HCT116 (cell line): ENCODE results near the gene NXPH2. TPM values are rescaled to one million over a fixed set of nuclear protein-coding genes. Genes with fewer than 3 reads are reported as not detected.

ENCODE experiments used
- ATAC-seq: fragments of 200-7000 bp; cut with Tn5 transposase; 2 replicates; pipeline ENCODE4 v1.9.1; 2020; ENCODE audit warnings: mild to moderate bottlenecking, moderate library complexity
- BruUV-seq: library from RNA; stranded (reverse); fragments of 400-500 nt; replicated peaks from 2 replicates; lab custom pipeline; 2021; lab: Mats Ljungman, UMichigan
- CTCF ChIA-PET: fragments of 300-600 bp; sonication (Branson Sonifier 250); formaldehyde crosslinking; loops from one replicate; lab custom pipeline; 2021; ENCODE audit warnings: antibody characterized with exemption; lab: Charles Lee
- POLR2A ChIA-PET: fragments of 300-600, 350-600 bp; sonication (Branson Sonifier 250); formaldehyde crosslinking; loops from one replicate; lab custom pipeline; 2021; ENCODE audit warnings: antibody characterized with exemption; lab: Charles Lee
- RAD21 ChIA-PET, 2 experiments: fragments of 300-600 bp; sonication (Branson Sonifier 250); formaldehyde crosslinking; loops; one replicate each; lab custom pipeline; 2023; ENCODE audit warnings: low total read pairs in 2 of 2; ENCODE audit not compliant: uncharacterized antibody in 2 of 2, unreplicated experiment in 2 of 2, low non-redundant PET in 1 of 2; lab: Charles Lee
- DNase-seq: peaks from one replicate; pipeline ENCODE4 v3.0.0-alpha.2; 2010; ENCODE audit warnings: low read depth, low spot score
- H2AFZ ChIP-seq: fragments of 200-600 bp; shearing (Covaris generic), sonication (generic); 2 replicates; pipeline ENCODE4 v1.6.1; 2017; ENCODE audit warnings: low read depth, mixed run types, mixed read lengths, antibody characterized with exemption, low read length; ENCODE audit not compliant: poor library complexity, severe bottlenecking
- H3K27ac ChIP-seq: 2 replicates; pipeline ENCODE4 v1.5.1; 2012; ENCODE audit warnings: low read depth, low read length
- H3K27me3 ChIP-seq: fragments of 200-600 bp; sonication (generic); 2 replicates; pipeline ENCODE4 v1.6.1; 2016; ENCODE audit warnings: mixed run types, low read length, mixed read lengths; ENCODE audit not compliant: insufficient read depth
- H3K36me3 ChIP-seq, 2 experiments: fragments of 200-500 bp in 1 of 2; fragments of 200-600 bp in 1 of 2; sonication (Bioruptor generic) in 1 of 2; sonication (generic) in 1 of 2; 2 replicates each; pipeline versions ENCODE4 v1.5.1 to v1.6.1; 2014 to 2016; ENCODE audit warnings: low read length in 2 of 2, inconsistent platforms in 1 of 2, mixed read lengths in 1 of 2, mixed run types in 1 of 2; ENCODE audit not compliant: insufficient read depth in 2 of 2, control insufficient read depth in 1 of 2
- H3K4me1 ChIP-seq, 2 experiments: fragments of 200-600 bp in 1 of 2; sonication (generic) in 1 of 2; 2 replicates each; pipeline versions ENCODE4 v1.5.1 to v1.6.1; 2012 to 2017; ENCODE audit warnings: low read length in 2 of 2, inconsistent platforms in 1 of 2, mild to moderate bottlenecking in 1 of 2, mixed read lengths in 1 of 2, mixed run types in 1 of 2, moderate library complexity in 1 of 2; ENCODE audit not compliant: insufficient read depth in 2 of 2, control insufficient read depth in 1 of 2
- H3K4me2 ChIP-seq: fragments of 200-600 bp; sonication (generic); 2 replicates; pipeline ENCODE4 v1.6.1; 2017; ENCODE audit warnings: mixed run types, low read length, mixed read lengths
- H3K4me3 ChIP-seq, 2 experiments: fragments of 200-600 bp in 1 of 2; sonication (generic) in 1 of 2; replicated peaks in 1 of 2; 2 replicates each; pipeline ENCODE4 v1.5.1; 2011 to 2016; ENCODE audit warnings: low read length in 2 of 2, control low read depth in 1 of 2, low read depth in 1 of 2, mild to moderate bottlenecking in 1 of 2, mixed read lengths in 1 of 2, mixed run types in 1 of 2
- H3K79me2 ChIP-seq: fragments of 200-600 bp; sonication (generic); 2 replicates; pipeline ENCODE4 v1.6.1; 2017; ENCODE audit warnings: mild to moderate bottlenecking, mixed run types, low read length, moderate library complexity, mixed read lengths; ENCODE audit not compliant: insufficient read depth
- H3K9ac ChIP-seq: fragments of 200-600 bp; sonication (generic); 2 replicates; pipeline ENCODE4 v1.6.1; 2016; ENCODE audit warnings: low read length, mixed read lengths
- H3K9me2 ChIP-seq: fragments of 200-600 bp; sonication (generic), shearing (Covaris generic); 2 replicates; pipeline ENCODE4 v1.6.1; 2017; ENCODE audit warnings: mixed run types, mild to moderate bottlenecking, moderate library complexity; ENCODE audit not compliant: insufficient read depth
- H3K9me3 ChIP-seq, 2 experiments: fragments of 200-500 bp in 1 of 2; fragments of 200-600 bp in 1 of 2; sonication (Bioruptor generic) in 1 of 2; sonication (generic) in 1 of 2; 2 replicates each; pipeline ENCODE4 v1.6.1; 2014 to 2017; ENCODE audit warnings: low read length in 2 of 2, mixed read lengths in 2 of 2, inconsistent platforms in 1 of 2, low read depth in 1 of 2, mild to moderate bottlenecking in 1 of 2, mixed run types in 1 of 2, moderate library complexity in 1 of 2; ENCODE audit not compliant: control insufficient read depth in 1 of 2, insufficient read depth in 1 of 2
- H4K20me1 ChIP-seq: fragments of 200-600 bp; sonication (generic), shearing (Covaris generic); 2 replicates; pipeline ENCODE4 v1.6.1; 2017; ENCODE audit warnings: mixed run types, mild to moderate bottlenecking, moderate library complexity; ENCODE audit not compliant: insufficient read depth
- EGR1 ChIP-seq: IDR thresholded peaks from 2 replicates; pipeline ENCODE4 v1.6.1; 2012; ENCODE audit warnings: low read depth
- ELF1 ChIP-seq: IDR thresholded peaks from 2 replicates; pipeline ENCODE4 v1.6.1; 2012; ENCODE audit warnings: low read depth, borderline replicate concordance
- FOSL1 ChIP-seq: IDR thresholded peaks from 2 replicates; pipeline ENCODE4 v1.6.1; 2012; ENCODE audit warnings: low read depth
- JUND ChIP-seq: IDR thresholded peaks from 2 replicates; pipeline ENCODE4 v1.6.1; 2012
- MAX ChIP-seq: IDR thresholded peaks from 2 replicates; pipeline ENCODE4 v1.6.1; 2012
- POLR2A ChIP-seq: IDR thresholded peaks from 2 replicates; pipeline ENCODE4 v1.7.0; 2011; ENCODE audit warnings: borderline replicate concordance; ENCODE audit not compliant: insufficient read depth, insufficient read length; ENCODE audit errors: extremely low read depth
- SP1 ChIP-seq: IDR thresholded peaks from 2 replicates; pipeline ENCODE4 v1.6.1; 2012; ENCODE audit warnings: low read depth
- SRF ChIP-seq: IDR thresholded peaks from 2 replicates; pipeline ENCODE4 v1.6.1; 2012; ENCODE audit warnings: low read depth
- TCF7L2 ChIP-seq: IDR thresholded peaks from 2 replicates; pipeline ENCODE4 v1.7.0; 2011; ENCODE audit warnings: borderline replicate concordance, inconsistent platforms; ENCODE audit not compliant: insufficient read depth, insufficient read length; ENCODE audit errors: extremely low read depth
- YY1 ChIP-seq: IDR thresholded peaks from 2 replicates; pipeline ENCODE4 v1.6.1; 2011; ENCODE audit warnings: low read length, low read depth, moderate library complexity, mild to moderate bottlenecking; ENCODE audit not compliant: insufficient replicate concordance; ENCODE audit errors: extremely low read depth
- ZBTB33 ChIP-seq: IDR thresholded peaks from 2 replicates; pipeline ENCODE4 v1.6.1; 2011; ENCODE audit warnings: mild to moderate bottlenecking, low read length, moderate library complexity; ENCODE audit not compliant: insufficient replicate concordance; ENCODE audit errors: extremely low read depth
- ZFX ChIP-seq: fragments of 450-650 bp; IDR thresholded peaks from 2 replicates; pipeline ENCODE4 v1.6.1; 2017
- ZNF274 ChIP-seq: fragments of 200-500 bp; sonication (Bioruptor generic); IDR thresholded peaks from 2 replicates; pipeline ENCODE4 v1.6.1; 2014; ENCODE audit warnings: mild to moderate bottlenecking, low read depth, low read length, inconsistent platforms
- intact Hi-C: fragments of 100-400 bp; cut with micrococcal nuclease; formaldehyde crosslinking; loops from 2 replicates; pipeline ENCODE4 v1.10.0; 2022
- total RNA-seq: library from RNA; stranded (reverse); gene quantifications from one replicate; pipeline ENCODE4 v1.2.1, GENCODE V29; 2021; ENCODE audit not compliant: unreplicated experiment

The NXPH2 gene
- total RNA-seq, 1 experiment from 2014 or later = not detected

DNA sequence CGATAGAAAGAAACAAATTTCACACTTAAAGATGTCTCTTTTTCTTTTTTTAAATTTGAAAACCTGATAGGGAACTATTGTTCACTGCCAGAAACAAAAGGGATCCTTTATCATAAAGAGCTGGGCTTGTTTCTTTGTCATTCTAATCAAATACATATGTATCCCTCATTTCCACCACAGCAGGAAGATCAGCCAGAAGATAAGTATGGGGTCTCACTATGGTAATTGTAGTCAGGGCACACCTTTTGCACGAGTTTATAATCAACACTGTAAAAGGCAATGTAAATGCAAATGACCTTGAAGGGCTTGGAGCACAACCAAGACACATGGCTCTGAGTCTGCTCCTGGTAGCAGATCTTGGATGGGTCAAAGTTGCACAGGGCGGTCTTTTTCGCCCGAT lies 109.5 kb downstream of the NXPH2 start (continued):
- TF ChIP-seq MAX = no peak

DNA sequence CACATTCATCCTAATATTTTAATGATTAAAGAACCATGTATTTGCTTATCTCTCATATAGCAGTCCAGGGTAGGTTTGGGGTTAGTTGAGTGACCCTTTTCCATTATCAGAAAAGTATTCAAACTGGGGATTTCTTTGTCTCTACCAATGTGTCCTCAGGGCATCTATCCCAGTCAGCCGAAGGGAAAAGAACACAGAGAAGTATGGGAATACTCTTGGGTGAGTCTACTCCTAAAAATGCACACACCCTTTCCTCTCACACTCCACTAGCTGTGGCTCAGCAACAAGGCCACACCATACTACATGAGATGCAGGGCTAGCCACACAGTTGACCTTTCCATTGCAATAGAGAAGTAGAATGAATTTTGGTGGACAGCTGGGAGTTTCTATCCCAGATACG lies 114.3 kb downstream of the NXPH2 start:
- Histone ChIP-seq H3K9me2 (no peaks in the 10 kb centered on the region), H3K36me3 (no peaks in the 10 kb centered on the region), H3K4me3 (no peak overlapping the region), H2AFZ (no peak overlapping the region), H3K79me2 (no peaks in the 10 kb centered on the region), H3K9me3 (no peaks in the 10 kb centered on the region), H3K9ac (no peak overlapping the region), H3K4me1 (no peaks in the 10 kb centered on the region; a peak in 1 of 4 replicates), H3K27ac (no peak overlapping the region), H3K4me2 (no peak overlapping the region), H3K27me3 (no peaks in the 10 kb centered on the region), H4K20me1 (no peaks in the 10 kb centered on the region)
- ATAC-seq (no peak), DNase-seq (no peak)
- POLR2A ChIA-PET = no interaction called here
- BruUV-seq = no TSS peak
- CTCF ChIA-PET = no interaction called here
- RAD21 ChIA-PET = no interaction called here
- TF ChIP-seq TCF7L2 (no peak), FOSL1 (no peak), ZFX (no peak), ZNF274 (no peak), JUND (no peak), ZBTB33 (no peak), MAX (no peak), SP1 (no peak), EGR1 (no peak), YY1 (no peak), POLR2A (no peak), SRF (no peak), ELF1 (no peak)
- intact Hi-C loops = no loop called here
